ENCODE results near the gene C19orf18. TPM values are rescaled to one million over a fixed set of nuclear protein-coding genes. Genes with fewer than 3 reads are reported as not detected.

C19orf18 gene
- total RNA-seq, 1 experiment from 2014 or later = 0.43 TPM

DNA sequence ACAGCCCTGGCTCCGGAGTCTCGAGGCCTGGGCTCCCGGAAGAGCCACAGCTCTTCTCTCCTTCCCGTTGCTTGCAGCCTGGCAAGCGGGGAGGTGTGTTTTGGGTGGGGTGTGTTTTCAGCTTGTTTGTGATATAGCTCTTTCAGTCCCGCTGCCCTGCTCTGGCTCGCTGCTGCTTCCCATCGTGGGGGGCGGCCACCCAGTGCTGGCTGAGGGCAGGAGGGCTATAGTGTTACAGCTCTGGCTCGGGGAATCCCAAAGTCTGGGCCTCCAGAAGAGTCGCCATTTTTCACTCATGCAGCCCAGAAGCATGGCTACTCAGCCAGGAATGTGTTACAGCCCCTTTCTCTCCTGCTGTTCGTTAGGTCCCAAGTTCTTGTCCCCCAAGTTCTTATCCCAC lies 24.6 kb downstream of the C19orf18 start:
- H3K9me3 ChIP-seq (ENCODE audit: low read depth, low read length, poor library complexity, severe bottlenecking) = peaks cover 22% of the 10 kb centered on the region
- TF ChIP-seq CTCF (conservative IDR thresholded peaks at IDR 0.05; ENCODE audit: low read depth, low read length) = no peak
- no peak for TF ChIP-seq EZH2 (IDR thresholded peaks at IDR 0.05; ENCODE audit: borderline replicate concordance, low read depth, low read length, poor library complexity, severe bottlenecking)
- no TSS peak for BruUV-seq (replicated peaks)
- no peaks in the 10 kb centered on the region for H3K36me3 ChIP-seq (ENCODE audit: insufficient read depth, low read length, poor library complexity, severe bottlenecking)
- H3K4me1 ChIP-seq (ENCODE audit: insufficient read depth, low read length, poor library complexity, severe bottlenecking) = no peaks in the 10 kb centered on the region
- no peak overlapping the region for H3K4me3 ChIP-seq (ENCODE audit: low read depth, low read length, poor library complexity, severe bottlenecking)
- H3K27ac ChIP-seq (ENCODE audit: low read depth, low read length, poor library complexity, severe bottlenecking) = no peak overlapping the region
- ChIA-PET POLR2A (ENCODE audit: low non-redundant PET) (no interaction called here), CTCF (no interaction called here)
- no peaks in the 10 kb centered on the region for H3K27me3 ChIP-seq (replicated peaks; ENCODE audit: insufficient read depth, low read depth, low read length, poor library complexity)
- DNase-seq (ENCODE audit: low spot score) = no peak
- intact Hi-C loops (cut with micrococcal nuclease; ENCODE audit: unreplicated experiment) = no loop called here

- no peaks in the 10 kb centered on the region for H3K4me1 ChIP-seq (ENCODE audit: insufficient read depth, low read length, poor library complexity, severe bottlenecking)
- BruUV-seq (replicated peaks) = no TSS peak
- intact Hi-C loops (cut with micrococcal nuclease; ENCODE audit: unreplicated experiment) = no loop called here
- no peaks in the 10 kb centered on the region for H3K27me3 ChIP-seq (replicated peaks; ENCODE audit: insufficient read depth, low read depth, low read length, poor library complexity)
- H3K27ac ChIP-seq (ENCODE audit: low read depth, low read length, poor library complexity, severe bottlenecking) = no peak overlapping the region
- TF ChIP-seq CTCF (conservative IDR thresholded peaks at IDR 0.05; ENCODE audit: low read depth, low read length) (no peak), EZH2 (IDR thresholded peaks at IDR 0.05; ENCODE audit: borderline replicate concordance, low read depth, low read length, poor library complexity, severe bottlenecking) (no peak)
- POLR2A ChIA-PET (ENCODE audit: low non-redundant PET) = no interaction called here
- CTCF ChIA-PET = no interaction called here
- H3K9me3 ChIP-seq (ENCODE audit: low read depth, low read length, poor library complexity, severe bottlenecking) = peaks cover 22% of the 10 kb centered on the region
- no peak overlapping the region for H3K4me3 ChIP-seq (ENCODE audit: low read depth, low read length, poor library complexity, severe bottlenecking)
- H3K36me3 ChIP-seq (ENCODE audit: insufficient read depth, low read length, poor library complexity, severe bottlenecking) = no peaks in the 10 kb centered on the region
- DNase-seq (ENCODE audit: low spot score) = no peak
These were observed 25.0 kb downstream of the C19orf18 start for GRCh38 chr19:57949296-57949695.

GRCh38 chr19:57947419-57948134 lies 26.8 kb downstream of the C19orf18 start, which contains the start of gene ZNF256:
TSS of gene ZNF256 (minus strand) at chr19:57947706. CDS start at chr19:57947474, 232 bp downstream.
- BruUV-seq (replicated peaks) = no TSS peak
- intact Hi-C loops (cut with micrococcal nuclease; ENCODE audit: unreplicated experiment) = no loop called here
- TF ChIP-seq EZH2 (IDR thresholded peaks at IDR 0.05; ENCODE audit: borderline replicate concordance, low read depth, low read length, poor library complexity, severe bottlenecking) (no peak), CTCF (conservative IDR thresholded peaks at IDR 0.05; ENCODE audit: low read depth, low read length) (peak; percentile 72)
- Histone ChIP-seq H3K4me3 (ENCODE audit: low read depth, low read length, poor library complexity, severe bottlenecking) (peak within 1 kb of the TSS; percentile 72), H3K36me3 (ENCODE audit: insufficient read depth, low read length, poor library complexity, severe bottlenecking) (peaks cover 15% of the 10 kb centered on the region), H3K4me1 (ENCODE audit: insufficient read depth, low read length, poor library complexity, severe bottlenecking) (no peaks in the 10 kb centered on the region), H3K27ac (ENCODE audit: low read depth, low read length, poor library complexity, severe bottlenecking) (peak within 1 kb of the TSS; percentile 66), H3K27me3 (replicated peaks; ENCODE audit: insufficient read depth, low read depth, low read length, poor library complexity) (no peaks in the 10 kb centered on the region), H3K9me3 (ENCODE audit: low read depth, low read length, poor library complexity, severe bottlenecking) (peaks cover 36% of the 10 kb centered on the region)
- CTCF ChIA-PET = no interaction called here
- peak; percentile 97 for DNase-seq (ENCODE audit: low spot score)
- POLR2A ChIA-PET (ENCODE audit: low non-redundant PET) = no interaction called here

Measured in A673 (cell line).